Measurements from ENCODE around the gene UNC5B. TPM values are rescaled to one million over a fixed set of nuclear protein-coding genes. Genes with fewer than 3 reads are reported as not detected.
A peak's percentile ranks its signal among the peaks of the same experiment; 100 is the strongest.
"Not testable (repeated sequence)": the region's sequence is repeated elsewhere in the genome, so short reads cannot be mapped to it uniquely, and the experiment has no call there.

Gene UNC5B
- polyA plus RNA-seq, 1 experiment = 8.1 TPM

DNA sequence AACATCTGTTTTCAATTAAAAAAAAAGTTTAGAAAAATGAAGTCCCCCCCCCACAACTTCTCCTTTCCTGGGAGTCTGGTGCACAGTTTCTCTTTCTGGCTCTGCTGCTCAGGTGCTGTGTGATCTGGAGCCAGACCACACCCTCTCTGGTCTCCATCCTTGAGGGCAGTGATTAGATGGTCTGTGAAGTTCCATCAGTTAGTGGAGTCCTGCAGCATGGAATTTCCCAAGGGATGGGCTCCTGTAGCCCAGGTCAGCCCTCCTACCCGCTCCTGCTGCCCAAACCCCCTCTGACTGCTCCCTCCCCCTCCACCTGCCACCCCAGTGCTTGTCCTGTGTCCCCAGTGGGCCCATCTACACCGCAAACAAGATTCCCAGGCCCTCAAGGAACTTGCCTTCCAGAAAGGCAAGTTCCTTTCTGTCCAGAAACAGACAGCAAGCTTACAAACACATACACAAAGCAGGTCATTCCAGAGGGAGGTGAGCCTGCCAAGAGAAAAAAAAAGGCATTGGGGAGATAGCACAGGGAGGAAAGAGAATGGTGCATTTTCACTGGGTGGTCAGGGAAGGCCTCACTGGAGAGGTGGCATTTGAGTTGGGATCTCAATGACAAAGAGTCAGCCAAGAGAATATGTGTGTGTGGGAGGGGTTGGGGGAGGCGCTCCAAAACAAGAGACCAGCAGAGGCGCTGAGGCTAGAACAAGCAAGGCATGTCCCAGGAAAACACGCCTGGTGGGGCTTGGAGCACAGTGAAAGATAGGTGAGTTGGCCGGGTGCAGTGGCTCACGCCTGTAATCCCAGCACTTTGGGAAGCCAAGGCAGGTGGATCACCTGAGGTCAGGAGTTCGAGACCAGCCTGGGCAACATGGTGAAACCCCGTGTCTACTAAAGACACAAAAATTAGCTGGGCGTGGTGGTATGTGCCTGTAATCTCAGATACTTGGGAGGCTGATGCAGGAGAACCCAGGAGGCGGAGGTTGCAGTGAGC lies 57.2 kb downstream of the UNC5B start:
- TF ChIP-seq, protein P1, sequence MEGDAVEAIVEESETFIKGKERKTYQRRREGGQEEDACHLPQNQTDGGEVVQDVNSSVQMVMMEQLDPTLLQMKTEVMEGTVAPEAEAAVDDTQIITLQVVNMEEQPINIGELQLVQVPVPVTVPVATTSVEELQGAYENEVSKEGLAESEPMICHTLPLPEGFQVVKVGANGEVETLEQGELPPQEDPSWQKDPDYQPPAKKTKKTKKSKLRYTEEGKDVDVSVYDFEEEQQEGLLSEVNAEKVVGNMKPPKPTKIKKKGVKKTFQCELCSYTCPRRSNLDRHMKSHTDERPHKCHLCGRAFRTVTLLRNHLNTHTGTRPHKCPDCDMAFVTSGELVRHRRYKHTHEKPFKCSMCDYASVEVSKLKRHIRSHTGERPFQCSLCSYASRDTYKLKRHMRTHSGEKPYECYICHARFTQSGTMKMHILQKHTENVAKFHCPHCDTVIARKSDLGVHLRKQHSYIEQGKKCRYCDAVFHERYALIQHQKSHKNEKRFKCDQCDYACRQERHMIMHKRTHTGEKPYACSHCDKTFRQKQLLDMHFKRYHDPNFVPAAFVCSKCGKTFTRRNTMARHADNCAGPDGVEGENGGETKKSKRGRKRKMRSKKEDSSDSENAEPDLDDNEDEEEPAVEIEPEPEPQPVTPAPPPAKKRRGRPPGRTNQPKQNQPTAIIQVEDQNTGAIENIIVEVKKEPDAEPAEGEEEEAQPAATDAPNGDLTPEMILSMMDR (IDR thresholded peaks at IDR 0.05; ENCODE audit: low read depth, low read length) = 0 out of 2 replicates have a peak, but pooled peaks have one; percentile 5
- POLR2A ChIA-PET = interaction anchor here (1.5 kb wide), 1 partner anchor 54 kb away, joined by 6 read pairs; no protein-coding TSS in a partner anchor
- Histone ChIP-seq H3K27me3 (ENCODE audit: control insufficient read depth, insufficient read depth, low read length) (no peaks in the 10 kb centered on the region), H3K27ac (ENCODE audit: low read depth, low read length) (peak overlapping the region; percentile 73), H3K9me3 (ENCODE audit: control insufficient read depth, insufficient read depth, low read length) (no peaks in the 10 kb centered on the region; the same call in 1 of the 2 replicates), H3K4me3 (ENCODE audit: low read depth, low read length) (no peak overlapping the region)
- CTCF ChIA-PET = interaction anchor here (0.6 to 4.4 kb wide), 34 partner anchors 10 to 540 kb away, joined by 3 to 48 read pairs (median 7); partner anchors contain the start of gene UNC5B
- DNase-seq (ENCODE audit: low read depth, low spot score) = no peak

DNA sequence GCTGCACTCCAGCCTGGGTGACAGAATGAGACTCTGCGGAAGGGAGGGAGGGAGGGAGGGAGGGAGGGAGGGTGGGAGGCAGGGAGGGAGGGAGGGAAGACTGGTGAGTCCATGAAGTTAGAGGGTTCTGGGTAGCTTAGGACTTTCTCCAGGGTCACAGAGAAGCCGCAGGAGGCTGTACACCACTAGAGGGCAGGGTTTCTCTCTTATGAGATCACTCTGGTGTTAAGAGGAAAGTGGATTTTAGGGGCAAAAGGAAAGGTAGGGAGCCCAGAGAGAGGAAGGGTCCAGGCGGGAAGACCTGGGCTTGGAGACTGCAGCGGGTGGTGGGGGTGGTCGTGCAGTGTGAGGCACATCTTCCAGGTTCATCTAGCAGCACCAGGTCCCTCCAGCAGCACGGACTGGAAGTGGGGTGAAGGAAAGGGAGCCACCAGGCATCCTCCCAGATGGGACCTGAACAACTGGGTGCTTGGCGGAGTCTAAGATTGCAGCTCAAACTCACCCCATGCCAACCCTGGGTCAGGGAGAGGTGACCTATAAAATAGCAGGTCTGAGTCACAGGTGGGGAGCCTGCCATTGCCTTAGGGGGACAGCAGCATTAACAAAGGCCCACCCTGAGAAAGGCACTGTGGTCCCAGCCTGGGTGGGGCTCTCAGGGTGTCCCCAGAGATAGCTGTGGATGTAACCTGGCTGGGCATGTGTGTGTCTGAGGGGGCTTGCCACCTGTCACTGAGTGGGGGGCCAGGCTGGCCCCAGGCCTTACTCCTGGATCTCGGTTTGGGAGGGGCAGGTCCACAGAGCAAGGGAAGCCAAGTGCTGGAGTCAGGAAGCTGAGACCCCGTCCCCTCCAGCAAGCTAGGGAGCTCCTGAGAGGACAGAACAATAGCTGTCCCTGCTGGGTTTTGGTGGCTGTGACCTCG lies 58.2 kb downstream of the UNC5B start:
- no peak overlapping the region for H3K4me3 ChIP-seq (ENCODE audit: low read depth, low read length)
- TF ChIP-seq, protein P1 (IDR thresholded peaks at IDR 0.05; ENCODE audit: low read depth, low read length) = peak; percentile 80
- H3K9me3 ChIP-seq (ENCODE audit: control insufficient read depth, insufficient read depth, low read length) = no peaks in the 10 kb centered on the region; the same call in 1 of the 2 replicates
- POLR2A ChIA-PET = no interaction called here
- DNase-seq (ENCODE audit: low read depth, low spot score) = no peak
- H3K27ac ChIP-seq (ENCODE audit: low read depth, low read length) = peak overlapping the region; percentile 21
- no peaks in the 10 kb centered on the region for H3K27me3 ChIP-seq (ENCODE audit: control insufficient read depth, insufficient read depth, low read length)
- CTCF ChIA-PET = interaction anchor here (0.6 to 4.4 kb wide), 38 partner anchors 9 to 539 kb away, joined by 3 to 48 read pairs (median 6); partner anchors contain the start of gene UNC5B

DNA sequence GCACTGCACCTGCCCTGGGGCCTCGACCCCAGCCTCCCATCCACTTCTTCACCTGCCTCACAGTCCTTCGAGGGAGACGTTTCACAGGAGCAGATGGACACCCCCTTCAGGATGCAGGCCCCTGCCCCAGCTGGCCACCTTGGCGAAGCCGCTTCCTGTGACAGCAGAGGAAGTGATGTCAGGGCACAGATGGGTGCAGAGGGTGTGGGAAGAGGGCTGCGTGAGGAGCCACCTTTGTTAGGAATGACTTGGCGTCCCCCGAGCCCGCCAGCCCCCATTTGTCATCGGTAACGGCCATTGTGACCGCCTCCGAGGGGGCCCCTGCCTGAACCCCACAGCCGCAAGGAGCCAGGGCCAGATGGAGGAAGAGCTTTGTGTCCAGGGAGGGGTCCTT lies 59.3 kb downstream of the UNC5B start:
- POLR2A ChIA-PET = no interaction called here

DNA sequence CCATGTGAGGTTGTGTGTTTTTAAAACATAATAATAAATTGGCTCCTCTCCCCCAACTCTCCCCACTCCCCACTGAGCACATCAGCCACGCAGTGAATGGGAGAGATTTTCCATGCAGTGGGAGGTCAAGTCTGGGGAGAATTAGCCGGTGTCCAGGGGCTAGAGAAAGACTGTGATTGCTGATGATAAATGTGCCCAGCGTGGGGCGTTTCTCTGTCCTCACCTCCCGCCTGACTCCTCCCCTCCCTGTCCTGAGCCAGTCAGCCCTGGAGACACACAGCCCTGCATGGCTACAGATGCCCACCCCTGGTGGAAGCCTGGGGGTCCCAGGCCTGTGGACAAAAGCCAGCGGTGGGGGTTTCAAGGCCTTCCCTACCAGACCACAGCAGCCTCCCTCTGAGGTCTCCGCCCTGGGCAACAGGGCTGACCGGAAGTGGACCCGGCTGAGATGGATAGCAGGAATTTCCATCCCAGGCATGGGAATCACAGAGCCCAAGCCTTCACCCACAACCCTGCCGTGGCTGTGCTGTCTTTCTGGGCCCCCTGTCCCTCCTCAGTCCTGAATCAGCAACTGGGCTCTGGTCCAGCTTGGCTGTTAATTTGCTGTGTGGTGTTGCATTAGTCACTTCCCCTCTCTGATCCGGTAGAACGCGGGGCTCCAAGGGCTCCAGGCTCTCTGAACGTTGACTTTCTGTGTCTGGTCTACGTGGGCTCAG lies 59.8 kb downstream of the UNC5B start:
- ChIA-PET CTCF (interaction anchor here (0.7 to 4.4 kb wide), 3 partner anchors 12 to 63 kb away, joined by 3 to 38 read pairs (median 5); no protein-coding TSS in a partner anchor), POLR2A (no interaction called here)
- no peaks in the 10 kb centered on the region for H3K27me3 ChIP-seq (ENCODE audit: control insufficient read depth, insufficient read depth, low read length)
- no peak for DNase-seq (ENCODE audit: low read depth, low spot score)
- H3K9me3 ChIP-seq (ENCODE audit: control insufficient read depth, insufficient read depth, low read length) = no peaks in the 10 kb centered on the region; the same call in 1 of the 2 replicates
- H3K4me3 ChIP-seq (ENCODE audit: low read depth, low read length) = no peak overlapping the region
- H3K27ac ChIP-seq (ENCODE audit: low read depth, low read length) = peak overlapping the region; percentile 21
- TF ChIP-seq, protein P1 (IDR thresholded peaks at IDR 0.05; ENCODE audit: low read depth, low read length) = no peak

More for the DNA sequence above, 59.3 kb downstream of the UNC5B start:
- H3K27me3 ChIP-seq (ENCODE audit: control insufficient read depth, insufficient read depth, low read length) = no peaks in the 10 kb centered on the region
- H3K4me3 ChIP-seq (ENCODE audit: low read depth, low read length) = no peak overlapping the region
- H3K9me3 ChIP-seq (ENCODE audit: control insufficient read depth, insufficient read depth, low read length) = no peaks in the 10 kb centered on the region; the same call in 1 of the 2 replicates
- no peak overlapping the region for H3K27ac ChIP-seq (ENCODE audit: low read depth, low read length)
- TF ChIP-seq, protein P1 (IDR thresholded peaks at IDR 0.05; ENCODE audit: low read depth, low read length) = no peak
- DNase-seq (ENCODE audit: low read depth, low spot score) = no peak
- CTCF ChIA-PET = interaction anchor here (0.7 to 4.4 kb wide), 11 partner anchors 12 to 346 kb away, joined by 3 to 48 read pairs (median 12); partner anchors contain the start of gene UNC5B

- CTCF ChIA-PET; H3K4me3 ChIP-seq (ENCODE audit: low read depth, low read length); H3K27me3 ChIP-seq (ENCODE audit: control insufficient read depth, insufficient read depth, low read length); DNase-seq (ENCODE audit: low read depth, low spot score); H3K27ac ChIP-seq (ENCODE audit: low read depth, low read length); POLR2A ChIA-PET; H3K9me3 ChIP-seq (ENCODE audit: control insufficient read depth, insufficient read depth, low read length): not testable (repeated sequence)
Observed at GRCh38 chr10:71272974-71273373, 60.6 kb downstream of the UNC5B start.
